HG03432 (cell line): ENCODE results near the gene ZNF564.
"Not testable (repeated sequence)": the region's sequence is repeated elsewhere in the genome, so short reads cannot be mapped to it uniquely, and the experiment has no call there.

ENCODE experiments used
- ATAC-seq: cut with Tn5 transposase; IDR thresholded peaks from one replicate; pipeline ENCODE4 v1.9.1; 2021; ENCODE audit warnings: mild to moderate bottlenecking, moderate library complexity; ENCODE audit not compliant: unreplicated experiment

Gene ZNF564

DNA sequence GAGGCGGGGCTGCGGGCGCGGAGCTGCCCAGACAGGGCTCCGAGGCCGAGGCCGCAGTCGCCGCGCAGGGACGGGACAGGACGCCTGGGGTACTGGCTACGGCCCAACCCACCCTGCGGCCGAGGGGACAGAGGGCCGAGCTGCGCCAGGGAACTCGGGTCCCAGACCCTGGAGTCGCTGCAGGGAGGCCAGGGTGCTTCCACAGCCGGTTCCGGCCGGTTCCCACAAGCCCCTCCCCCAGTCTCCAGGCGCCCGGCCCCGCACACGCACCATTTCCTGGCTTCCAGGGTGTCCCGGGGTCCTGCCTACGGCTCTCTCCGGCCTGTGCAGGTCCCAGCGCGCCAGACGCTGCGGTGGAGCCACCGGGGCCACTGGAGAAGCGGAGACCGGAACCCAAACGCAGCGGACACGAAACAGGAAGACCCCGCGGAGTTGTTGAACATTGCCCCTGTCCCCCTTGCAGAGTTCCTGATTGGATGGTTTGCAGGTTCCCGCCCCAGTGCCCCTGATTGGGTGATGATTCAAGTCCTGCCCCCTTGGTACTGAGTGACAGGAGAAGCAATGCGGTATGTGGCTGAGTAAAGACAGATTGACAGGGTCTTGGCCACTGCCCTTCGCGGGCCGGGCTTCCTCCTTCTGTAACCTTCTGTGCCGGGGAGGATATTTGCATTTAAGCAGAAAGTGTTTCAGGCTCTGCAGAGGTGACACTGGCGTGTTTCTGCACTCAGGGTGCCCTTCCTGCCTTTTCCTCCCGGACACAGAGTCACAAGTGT is at the start of gene ZNF564:
ZNF564 (minus strand) TSS at position 423 of the 773 bp plus-strand sequence; CDS start at position 273, 150 bp downstream.
- ATAC-seq, result peak; percentile 95

DNA sequence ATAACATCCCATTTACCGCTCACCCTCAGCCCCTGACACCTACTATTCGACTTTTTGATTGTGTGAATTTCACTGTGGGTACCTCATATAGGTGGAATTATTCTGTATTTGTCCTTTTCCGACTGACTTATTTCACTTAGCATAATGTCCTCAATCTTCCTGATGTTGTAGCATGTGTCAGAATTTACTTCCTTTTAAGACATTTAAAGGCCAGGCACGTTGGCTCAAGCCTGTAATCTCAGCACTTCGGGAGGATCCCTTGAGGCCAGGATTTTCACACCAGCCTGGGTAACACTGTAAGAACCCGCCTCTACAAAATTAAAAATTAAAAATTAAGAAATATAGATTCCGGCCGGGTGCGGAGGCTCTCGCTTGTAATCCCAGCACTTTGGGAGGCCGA is 46.3 kb upstream of the ZNF564 start:
- ATAC-seq, result no peak

DNA sequence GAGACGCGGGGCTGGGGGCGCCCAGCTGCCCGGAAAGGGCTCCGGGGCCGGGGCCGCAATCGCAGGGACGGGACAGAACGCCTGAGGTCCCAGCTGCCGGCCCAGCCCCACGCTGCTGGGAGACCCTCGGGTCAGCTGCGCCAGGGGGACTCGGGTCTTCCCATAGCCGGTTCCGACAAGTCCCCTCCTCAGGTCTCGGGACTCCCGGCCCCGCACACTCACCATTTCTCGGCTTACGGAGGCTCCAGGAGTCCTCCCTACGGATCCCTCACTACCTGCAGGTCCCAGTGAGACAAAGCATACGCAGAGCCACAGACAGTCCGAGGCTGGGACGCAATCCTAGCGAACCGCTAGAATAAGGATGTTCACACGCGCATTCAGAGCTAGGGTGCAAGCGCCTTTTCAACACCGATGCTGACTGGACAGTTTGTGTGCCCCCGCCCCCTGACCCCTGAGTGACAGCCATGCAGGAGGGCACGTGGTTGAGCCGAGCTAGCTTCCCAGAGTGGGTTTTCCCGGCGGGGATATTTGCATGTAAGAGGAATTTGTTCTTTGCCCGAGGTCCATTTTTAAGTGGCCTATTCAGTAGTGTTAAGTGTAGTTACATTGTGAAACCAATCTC is 45.8 kb upstream of the ZNF564 start:
- ATAC-seq, result no peak

DNA sequence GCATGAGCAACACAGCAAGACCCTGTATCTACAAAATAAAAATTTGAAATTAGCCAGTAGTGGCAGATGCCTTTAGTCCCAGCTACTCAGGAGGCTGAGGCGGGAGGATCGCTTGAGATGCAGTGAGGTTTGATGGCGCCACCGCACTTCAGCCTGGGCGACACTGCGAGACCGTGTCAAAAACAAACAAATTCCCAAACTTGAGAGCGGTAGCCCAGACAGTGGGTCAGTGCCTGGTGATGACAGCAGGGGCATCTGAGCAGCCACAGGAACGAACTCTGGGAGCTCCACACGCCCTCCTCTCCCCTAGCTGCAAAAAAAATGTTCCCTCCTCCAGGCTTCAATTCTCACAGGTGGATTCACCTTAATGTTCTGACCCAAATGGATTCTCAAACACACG is 45.2 kb upstream of the ZNF564 start:
- ATAC-seq, result no peak

DNA sequence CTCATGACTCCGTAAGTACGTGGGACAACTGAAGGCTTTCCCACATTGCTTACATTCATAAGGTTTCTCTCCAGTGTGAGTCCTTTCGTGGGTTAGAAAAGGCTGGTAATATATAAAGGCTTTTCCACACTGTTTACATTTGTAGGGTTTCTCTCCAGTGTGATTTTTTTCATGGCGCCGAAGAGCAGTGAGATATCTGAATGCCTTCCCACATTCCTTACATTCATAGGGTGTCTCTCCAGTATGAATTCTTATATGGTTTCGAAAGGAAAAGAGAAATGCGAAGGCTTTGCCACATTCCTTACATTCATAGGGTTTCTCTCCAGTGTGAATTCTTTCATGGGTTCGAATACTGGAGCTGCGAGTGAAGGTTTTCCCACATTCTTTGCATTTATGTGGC is 29.8 kb upstream of the ZNF564 start:
- no peak for ATAC-seq

DNA sequence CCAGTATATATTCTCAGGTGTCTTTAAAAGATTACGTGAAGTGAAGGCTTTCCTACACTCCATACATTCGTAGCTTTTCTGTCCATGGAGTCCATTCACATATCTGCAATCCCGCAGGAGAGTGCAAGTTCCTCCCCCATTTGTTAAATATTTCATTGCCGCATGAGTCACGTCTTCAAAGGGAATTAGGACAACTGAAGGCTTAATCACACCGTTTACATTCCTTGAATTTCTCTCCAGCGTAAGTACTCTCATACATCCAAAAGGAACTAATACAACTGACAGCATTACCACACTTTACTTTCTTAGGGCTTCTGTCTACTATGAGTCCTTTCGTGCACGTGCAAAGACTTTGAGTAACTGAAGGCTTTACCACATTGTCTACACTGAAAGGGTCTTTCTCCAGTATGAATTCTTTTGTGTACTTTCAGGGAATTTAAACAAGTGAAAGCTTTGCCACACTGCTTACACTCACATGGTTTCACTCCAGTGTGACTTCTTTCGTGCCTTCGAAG is 29.0 kb upstream of the ZNF564 start:
- ATAC-seq, result no peak

DNA sequence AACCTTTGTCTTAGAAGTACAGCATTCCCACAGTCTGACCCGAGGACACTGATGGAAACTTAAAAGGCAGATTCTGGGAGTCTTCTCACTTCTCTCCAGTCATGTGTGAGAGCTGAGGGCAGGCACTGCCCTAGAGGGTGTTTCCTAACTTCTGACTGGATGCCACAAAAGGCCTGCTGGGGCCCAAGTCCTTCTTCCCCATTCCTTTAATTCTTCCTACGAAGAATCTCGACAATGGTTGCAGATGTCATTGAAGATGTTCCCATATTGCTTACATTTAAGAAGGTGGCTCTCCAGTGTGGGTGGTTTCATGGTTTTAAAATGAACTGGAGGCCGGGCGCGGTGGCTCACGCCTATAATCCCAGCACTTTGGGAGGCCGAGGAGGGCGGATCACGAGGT is 27.4 kb upstream of the ZNF564 start:
- ATAC-seq, result no peak

DNA sequence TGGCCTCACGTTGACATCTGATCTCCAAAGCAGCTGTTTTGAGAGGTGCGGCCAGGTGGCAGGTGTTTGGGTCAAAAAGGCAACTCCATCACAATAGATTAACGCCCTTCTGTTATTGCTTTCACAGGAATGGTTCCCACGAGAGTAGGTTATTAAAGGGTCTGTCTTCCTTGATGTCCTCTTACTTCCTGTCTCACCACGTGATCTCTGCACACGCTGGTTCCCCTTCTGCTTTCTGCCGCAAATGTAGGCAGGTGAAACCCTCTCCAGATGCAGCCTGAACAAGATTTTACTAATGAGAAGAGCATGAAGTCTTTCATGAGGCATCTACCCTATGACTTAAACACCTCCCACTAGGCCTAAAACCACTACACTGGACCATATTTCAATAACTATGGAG is 22.8 kb upstream of the ZNF564 start:
- ATAC-seq, result no peak

DNA sequence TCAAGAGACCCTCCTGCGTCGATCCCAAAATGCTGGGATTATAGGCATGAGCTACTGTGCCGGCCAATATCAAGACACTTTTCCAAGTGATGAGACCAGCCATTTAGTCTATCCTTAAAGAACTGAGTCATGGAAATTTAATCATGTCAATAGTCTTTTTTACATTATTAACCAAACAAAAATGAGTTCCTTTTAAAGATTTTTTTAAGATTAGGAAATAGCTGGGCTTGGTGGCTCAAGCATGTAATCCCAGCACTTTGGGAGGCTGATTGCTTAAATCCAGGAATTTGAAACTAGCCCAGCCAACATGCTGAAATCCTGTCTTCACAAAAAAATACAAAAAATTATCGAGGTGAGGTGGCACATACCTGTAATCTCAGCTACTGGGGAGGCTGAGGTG is 16.7 kb upstream of the ZNF564 start:
- no peak for ATAC-seq

DNA sequence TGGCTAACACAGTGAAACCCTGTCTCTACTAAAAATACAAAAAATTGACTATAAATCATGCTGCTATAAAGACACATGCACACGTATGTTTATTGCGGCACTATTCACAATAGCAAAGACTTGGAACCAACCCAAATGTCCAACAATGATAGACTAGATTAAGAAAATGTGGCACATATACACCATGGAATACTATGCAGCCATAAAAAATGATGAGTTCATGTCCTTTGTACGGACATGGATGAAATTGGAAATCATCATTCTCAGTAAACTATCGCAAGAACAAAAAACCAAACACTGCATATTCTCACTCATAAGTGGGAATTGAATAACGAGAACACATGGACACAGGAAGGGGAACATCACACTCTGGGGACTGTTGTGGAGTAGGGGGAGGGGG is 15.1 kb upstream of the ZNF564 start:
- not testable (repeated sequence) for ATAC-seq

DNA sequence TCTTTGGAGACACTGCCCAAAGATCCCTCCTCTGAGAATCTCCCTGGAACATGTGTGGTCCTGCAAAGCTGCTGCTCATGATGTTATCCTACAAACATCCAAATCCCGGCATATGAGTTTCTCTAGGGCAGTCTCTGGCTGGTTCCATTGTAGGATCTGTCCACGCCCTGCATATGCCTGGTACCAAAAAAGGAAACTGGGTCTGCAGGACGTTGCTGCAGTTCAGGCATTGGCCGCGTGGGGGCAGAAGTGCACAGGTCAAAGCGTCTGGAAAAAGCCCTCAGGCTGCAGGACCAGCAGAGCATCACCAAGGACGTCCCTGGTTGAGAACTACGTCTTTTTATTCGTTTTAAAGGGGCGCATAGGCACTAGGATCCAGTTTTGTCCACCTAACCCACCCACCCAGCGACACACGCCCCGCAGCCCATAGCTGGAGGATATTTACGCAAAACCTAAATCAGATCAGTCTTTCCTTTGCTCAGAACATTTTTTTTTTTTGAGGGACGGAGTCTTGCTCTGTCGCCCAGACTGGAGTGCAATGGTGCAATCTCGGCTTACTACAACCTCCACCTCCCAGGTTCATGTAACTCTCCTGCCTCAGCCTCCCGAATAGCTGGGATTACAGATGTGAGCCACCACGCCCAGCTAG is 12.9 kb upstream of the ZNF564 start:
- ATAC-seq, result no peak

DNA sequence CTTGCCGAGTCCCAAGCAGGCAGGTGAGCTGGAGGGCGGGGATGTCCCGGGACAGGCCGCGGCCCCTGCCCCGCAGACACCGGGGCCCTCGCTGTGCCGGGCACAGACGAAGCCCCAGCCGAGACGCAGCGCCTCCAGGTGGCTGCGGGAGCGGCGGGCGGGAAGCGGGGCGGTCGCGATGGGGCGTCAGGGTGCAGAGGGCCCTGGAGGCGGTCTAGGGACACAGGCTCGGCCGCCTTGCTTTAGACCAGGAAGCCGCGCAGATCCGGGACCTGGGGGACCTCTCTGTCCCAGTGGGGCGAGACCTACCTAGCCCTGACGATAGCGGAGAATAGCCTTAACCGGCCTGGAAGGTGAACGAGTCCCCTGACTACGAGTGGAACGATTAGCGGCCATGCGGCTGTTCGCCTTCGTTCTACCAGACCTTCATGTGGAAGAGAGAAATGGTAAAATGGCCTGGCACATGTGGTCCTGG is 4.2 kb upstream of the ZNF564 start:
- no peak for ATAC-seq

DNA sequence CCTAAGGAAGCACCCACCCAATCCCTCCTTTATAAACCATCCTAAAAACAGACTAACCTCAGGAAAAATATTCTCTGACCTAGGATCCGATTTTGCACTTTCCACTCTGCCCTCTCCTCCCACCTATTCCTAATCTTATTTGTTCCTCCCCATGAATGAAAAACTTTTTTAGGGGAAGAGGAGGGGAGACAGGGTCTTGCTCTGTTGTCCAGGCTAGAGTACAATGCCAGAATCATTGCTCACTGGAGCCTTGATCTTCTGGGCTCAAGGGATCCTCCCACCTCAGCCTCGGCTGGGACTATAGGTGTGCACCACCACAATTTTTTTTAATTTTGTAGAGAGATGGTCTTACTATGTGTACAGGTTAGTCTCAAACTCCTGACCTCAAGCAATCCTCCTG is 4.4 kb downstream of the ZNF564 start:
- no peak for ATAC-seq

DNA sequence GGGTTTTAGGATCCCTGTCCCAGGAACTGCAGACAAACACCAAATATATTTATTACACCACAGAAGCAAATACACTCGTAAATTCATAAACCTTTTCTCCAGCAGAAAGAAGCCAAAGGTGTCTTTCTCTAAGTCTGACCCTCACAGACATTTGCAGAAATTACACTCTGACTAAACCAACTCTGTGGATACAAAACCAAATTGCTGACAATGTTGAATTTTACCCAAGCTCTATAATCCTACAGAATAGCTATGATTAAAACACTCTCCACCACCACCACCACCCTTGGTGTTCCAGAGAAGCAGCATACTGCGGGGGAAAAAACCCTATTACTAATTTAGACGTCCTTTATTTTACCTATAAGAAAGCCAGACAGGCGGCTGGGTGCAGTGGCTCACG is 5.2 kb downstream of the ZNF564 start:
- ATAC-seq, result no peak

DNA sequence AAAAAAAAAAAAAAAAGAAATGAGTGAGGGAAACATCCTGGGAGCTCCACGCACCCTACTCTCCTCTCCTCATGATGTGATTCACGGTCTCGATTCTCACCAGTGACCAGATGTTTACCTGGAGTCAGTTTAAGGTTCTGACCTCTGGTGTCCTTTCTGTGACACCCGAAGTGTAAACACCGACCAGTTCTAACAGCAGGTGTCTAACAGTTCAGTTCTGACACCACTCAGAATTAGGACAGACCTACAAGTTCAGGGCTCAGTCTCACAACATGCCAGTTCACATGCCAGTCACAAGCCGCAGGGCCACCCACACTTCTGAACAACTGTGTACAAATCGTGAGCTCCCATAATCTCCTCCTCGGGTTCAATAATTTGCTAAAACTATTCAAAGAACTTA is 6.0 kb downstream of the ZNF564 start:
- no peak for ATAC-seq

DNA sequence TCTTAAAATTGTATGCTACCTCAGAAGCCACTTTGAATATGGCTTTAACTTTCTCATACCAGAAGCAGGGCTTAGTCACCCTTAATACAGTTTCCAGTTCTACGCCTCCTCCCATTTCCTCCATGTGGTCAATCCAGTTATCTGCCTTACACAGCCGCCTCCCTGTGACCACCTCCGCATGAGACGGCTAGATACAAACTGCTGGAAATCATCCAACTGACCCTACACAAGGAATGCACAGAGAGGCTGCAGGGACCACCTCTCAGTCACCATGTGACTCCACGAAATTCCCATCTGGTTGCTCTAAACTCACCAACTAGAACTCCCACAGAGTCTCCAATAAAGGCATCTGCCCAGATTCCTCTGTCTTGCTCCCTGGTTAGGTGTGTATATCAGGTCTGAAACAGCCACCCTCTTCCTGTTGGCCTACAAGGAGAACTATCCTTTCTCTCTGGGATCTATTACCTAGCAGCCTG is 6.8 kb downstream of the ZNF564 start:
- no peak for ATAC-seq

DNA sequence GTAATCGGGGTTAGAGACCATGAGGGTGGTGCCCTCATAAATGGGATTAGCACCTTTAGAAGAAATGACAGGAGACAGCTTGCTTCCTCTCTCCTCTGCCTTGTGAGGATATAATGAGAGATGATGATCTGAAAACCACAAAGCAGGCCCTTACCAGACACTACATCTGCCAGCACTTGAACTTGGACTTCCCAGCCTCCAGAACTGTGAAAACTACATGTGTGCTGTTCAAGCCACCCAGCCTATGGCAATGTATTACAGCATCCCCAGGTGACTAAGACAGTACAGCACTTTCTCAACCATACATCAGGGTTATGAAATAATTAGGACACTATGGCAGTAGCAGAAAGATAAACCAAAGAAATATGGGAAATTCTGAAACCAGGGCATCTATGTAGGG is 7.4 kb downstream of the ZNF564 start:
- no peak for ATAC-seq

DNA sequence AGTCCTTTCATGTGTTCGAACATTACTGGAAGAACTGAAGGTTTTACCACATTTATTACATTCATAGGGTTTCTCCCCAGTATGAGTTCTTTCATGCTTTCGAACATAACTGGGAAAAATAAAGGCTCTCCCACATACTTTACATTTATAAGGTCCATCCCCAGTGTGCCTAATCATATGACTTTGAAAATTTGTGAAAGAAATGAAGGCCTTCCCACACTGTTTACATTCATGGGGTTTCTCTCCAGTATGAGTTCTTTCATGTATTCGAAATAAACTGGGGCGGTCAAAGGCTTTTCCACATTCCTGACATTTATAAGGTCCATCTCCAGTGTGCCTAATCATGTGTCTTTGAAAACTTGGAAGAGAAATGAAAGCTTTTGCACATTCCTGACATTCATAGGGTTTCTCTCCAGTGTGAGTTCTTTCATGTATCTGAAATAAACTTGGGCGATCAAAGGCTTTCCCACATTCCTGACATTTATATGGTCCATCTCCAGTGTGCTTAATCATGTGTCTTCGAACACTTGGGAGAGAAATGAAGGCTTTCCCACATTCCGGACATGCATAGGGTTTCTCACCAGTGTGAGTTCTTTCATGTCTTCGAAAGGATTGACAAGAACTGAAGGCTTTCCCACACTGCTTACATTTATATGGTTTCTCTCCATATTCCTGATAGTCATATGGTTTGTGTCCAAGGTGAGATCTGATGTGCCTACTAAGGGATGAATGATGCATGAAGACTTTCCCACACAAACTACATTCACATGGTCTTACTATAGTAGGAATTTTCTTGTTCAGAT is 24.0 kb downstream of the ZNF564 start:
- ATAC-seq, result no peak

DNA sequence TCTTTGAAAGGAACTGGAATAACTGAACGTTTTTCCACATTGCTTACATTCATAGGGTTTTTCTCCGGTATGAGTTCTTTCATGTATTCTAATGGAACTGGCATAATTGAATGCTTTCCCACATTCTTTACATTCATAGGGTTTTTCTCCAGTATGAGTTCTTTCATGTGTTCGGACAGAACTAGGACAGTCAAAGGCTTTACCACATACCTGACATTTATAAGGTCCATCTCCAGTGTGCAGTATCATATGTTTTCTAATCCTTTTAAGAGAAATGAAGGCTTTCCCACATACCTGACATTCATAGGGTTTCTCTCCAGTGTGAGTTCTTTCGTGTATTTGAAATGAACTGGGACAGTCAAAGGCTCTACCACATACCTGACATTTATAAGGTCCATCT is 24.7 kb downstream of the ZNF564 start:
- no peak for ATAC-seq

DNA sequence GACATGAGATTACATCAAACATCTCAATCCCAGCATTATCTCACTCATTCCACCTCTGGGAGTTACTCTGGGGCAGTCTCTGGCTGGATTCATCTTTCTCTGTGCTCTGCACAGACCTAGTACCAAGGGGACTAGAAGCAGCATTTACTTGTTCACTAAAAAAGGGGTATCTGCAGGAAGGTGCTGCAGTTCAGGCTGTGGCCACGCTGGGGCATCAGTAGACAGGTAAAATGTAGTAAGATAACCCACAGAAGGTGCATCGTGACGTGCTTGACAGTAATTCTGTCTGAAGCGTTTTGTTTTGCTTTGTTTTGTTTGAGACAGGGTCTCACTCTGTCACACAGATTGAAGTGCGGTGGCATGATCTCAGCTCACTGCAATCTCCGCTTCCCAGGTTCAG is 29.3 kb downstream of the ZNF564 start:
- no peak for ATAC-seq

DNA sequence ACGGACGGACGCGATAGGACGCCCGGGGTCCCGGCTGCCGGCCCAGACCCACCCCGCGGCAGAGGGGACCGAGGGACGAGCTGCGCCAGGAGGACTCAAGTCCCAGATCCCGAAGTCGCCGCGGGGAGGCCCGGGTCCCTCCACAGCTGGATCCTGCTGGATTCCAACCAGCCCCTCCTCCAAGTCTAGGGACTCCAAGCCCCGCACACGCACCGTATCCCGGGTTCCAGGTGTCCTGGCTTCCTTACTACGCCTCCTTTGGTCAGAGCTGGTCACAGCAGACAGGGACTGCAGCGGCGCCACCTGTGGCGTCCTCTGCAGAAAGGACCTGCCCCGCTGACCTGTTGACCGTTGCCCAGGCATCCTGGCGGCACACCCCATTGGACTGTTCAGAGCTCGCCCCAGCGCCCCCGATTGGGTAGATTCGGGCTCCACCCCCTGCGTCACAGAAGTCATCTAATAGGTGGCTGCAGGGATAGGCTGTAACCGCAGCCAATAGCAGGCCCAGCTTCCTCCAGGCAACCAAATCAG is 37.7 kb downstream of the ZNF564 start:
- ATAC-seq, result no peak
